NT2/D1 (cell line): ENCODE measurements around the gene TSC22D3.
"Not testable (repeated sequence)": the region's sequence is repeated elsewhere in the genome, so short reads cannot be mapped to it uniquely, and the experiment has no call there.

Experiments
- DNase-seq: peaks from one replicate; pipeline ENCODE4 v3.0.0-alpha.2; 2011; ENCODE audit warnings: low read depth, low spot score
- H3K27me3 ChIP-seq: 2 replicates; pipeline ENCODE4 v1.6.0; 2011; ENCODE audit warnings: mild to moderate bottlenecking; ENCODE audit not compliant: insufficient read length, insufficient read depth
- H3K36me3 ChIP-seq: 2 replicates; pipeline ENCODE4 v1.6.1; 2011; ENCODE audit warnings: mild to moderate bottlenecking, low read length, mixed read lengths; ENCODE audit not compliant: insufficient read depth, insufficient read length
- H3K4me1 ChIP-seq: 2 replicates; pipeline ENCODE4 v1.5.1; 2011; ENCODE audit not compliant: insufficient read depth, insufficient read length
- H3K4me3 ChIP-seq: 2 replicates; pipeline ENCODE4 v1.5.1; 2011; ENCODE audit warnings: low read depth; ENCODE audit not compliant: insufficient read length
- H3K9ac ChIP-seq: 2 replicates; pipeline ENCODE4 v1.6.0; 2011; ENCODE audit warnings: low read depth; ENCODE audit not compliant: insufficient read length
- H3K9me3 ChIP-seq: 2 replicates; pipeline ENCODE4 v1.5.1; 2011; ENCODE audit warnings: mild to moderate bottlenecking, low read length; ENCODE audit not compliant: insufficient read depth
- SUZ12 ChIP-seq: IDR thresholded peaks from 2 replicates; pipeline ENCODE4 v1.6.1; 2011; ENCODE audit not compliant: insufficient read length, insufficient read depth; ENCODE audit errors: extremely low read depth
- YY1 ChIP-seq: IDR thresholded peaks from 2 replicates; pipeline ENCODE4 v1.6.1; 2011; ENCODE audit not compliant: insufficient read length, insufficient read depth
- ZNF274 ChIP-seq: IDR thresholded peaks from 2 replicates; pipeline ENCODE4 v1.6.1; 2011; ENCODE audit warnings: mild to moderate bottlenecking, low read depth, low read length

Gene TSC22D3

DNA sequence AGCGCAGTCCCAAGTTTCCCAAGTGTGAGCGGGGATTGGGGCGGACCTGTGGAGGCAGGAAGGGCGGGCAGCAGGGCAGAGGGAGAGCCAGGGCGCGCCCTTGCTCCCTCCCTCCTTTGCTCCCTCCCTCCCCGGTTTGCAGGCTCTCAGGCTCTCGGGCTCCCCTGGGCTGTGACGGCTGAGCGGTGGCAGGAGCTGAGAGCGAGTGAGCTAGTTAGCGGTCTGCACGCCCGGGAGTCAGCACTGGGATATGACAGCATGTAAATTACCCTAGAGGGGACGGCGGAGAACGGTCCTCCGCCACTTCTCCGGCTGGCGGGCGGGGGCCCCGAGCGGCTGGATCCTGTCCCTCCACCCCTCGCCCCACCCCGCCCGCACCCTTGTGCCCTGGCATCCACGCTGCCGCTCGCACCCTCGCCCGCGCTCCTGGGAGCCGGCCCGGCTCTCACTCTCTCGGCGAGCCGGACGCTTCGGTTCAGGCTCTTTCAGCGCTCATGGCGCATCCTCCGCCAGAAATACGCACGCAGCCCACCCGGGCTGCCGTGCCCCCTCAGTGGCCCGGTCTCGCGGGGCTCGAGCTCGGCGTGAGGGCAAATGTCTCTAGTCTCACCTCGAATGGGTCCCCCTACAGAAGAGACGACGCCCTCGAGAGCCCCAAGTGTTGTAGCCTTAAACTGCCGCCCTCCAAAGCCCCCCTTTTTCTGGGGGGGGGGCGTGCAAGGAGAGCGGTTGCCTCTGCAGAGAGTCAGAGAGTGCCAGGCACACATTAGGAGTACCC, at the start of gene TSC22D3:
TSC22D3 (minus strand) TSS at position 54 of the 778 bp plus-strand sequence. CDS start 368 bp downstream, outside the sequence.
- H3K4me3 ChIP-seq = peak within 1 kb of the TSS; percentile 42
- peaks cover 35% of the 10 kb centered on the region for H3K27me3 ChIP-seq
- no peak for TF ChIP-seq YY1
- no peak for TF ChIP-seq ZNF274
- no peaks in the 10 kb centered on the region for H3K36me3 ChIP-seq
- peak within 1 kb of the TSS; percentile 36 for H3K9ac ChIP-seq
- peaks cover 9% of the 10 kb centered on the region for H3K4me1 ChIP-seq
- no peak for DNase-seq
- no peaks in the 10 kb centered on the region for H3K9me3 ChIP-seq

DNA sequence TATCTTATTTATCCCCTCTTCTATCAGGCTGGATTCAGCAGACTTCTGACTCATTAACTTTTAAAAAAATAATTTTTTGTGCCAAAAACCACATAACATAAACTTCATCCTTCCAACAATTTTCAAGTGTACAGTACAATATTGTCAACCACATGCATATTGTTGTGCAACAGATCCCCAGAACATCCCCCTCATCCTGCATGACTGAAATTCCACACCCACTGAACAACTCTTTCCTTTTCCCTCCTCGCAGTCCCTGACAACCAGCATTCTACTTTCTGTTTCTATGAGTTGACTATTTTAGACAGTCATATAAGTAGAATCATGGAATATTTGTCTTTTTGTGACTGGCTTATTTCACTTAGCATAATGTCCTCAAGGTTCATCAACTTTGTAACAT, 47.9 kb upstream of the TSC22D3 start:
- Histone ChIP-seq H3K9ac (no peak overlapping the region), H3K9me3 (peaks cover 17% of the 10 kb centered on the region; the same call in 1 of the 2 replicates), H3K27me3 (peaks cover 35% of the 10 kb centered on the region), H3K4me1 (no peaks in the 10 kb centered on the region), H3K36me3 (no peaks in the 10 kb centered on the region), H3K4me3 (no peak overlapping the region)
- no peak for TF ChIP-seq SUZ12
- TF ChIP-seq ZNF274 = no peak
- no peak for TF ChIP-seq YY1
- no peak for DNase-seq

DNA sequence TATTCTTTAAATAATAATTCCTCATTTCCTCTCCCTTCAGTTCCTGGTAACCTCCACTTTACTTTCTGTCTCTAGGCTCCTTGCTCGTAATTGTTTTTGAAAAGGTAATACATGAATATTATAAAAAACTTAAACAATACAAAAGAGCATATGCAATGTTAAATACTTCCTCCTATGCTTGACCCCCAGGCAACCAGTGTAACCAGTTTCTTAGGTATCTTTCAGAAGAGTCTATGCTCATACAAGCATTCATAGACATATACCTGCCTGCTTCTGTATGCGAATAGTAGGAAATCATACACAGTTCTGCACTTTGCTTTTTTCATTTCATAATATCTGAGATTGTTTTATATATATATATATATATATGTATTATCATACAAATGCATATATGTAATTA, 47.5 kb upstream of the TSC22D3 start:
- no peak overlapping the region for H3K4me3 ChIP-seq
- H3K27me3 ChIP-seq = peaks cover 34% of the 10 kb centered on the region
- H3K36me3 ChIP-seq = no peaks in the 10 kb centered on the region
- no peaks in the 10 kb centered on the region for H3K4me1 ChIP-seq
- no peak overlapping the region for H3K9ac ChIP-seq
- DNase-seq = no peak
- H3K9me3 ChIP-seq = peaks cover 21% of the 10 kb centered on the region
- no peak for TF ChIP-seq YY1
- TF ChIP-seq SUZ12 = no peak
- no peak for TF ChIP-seq ZNF274

DNA sequence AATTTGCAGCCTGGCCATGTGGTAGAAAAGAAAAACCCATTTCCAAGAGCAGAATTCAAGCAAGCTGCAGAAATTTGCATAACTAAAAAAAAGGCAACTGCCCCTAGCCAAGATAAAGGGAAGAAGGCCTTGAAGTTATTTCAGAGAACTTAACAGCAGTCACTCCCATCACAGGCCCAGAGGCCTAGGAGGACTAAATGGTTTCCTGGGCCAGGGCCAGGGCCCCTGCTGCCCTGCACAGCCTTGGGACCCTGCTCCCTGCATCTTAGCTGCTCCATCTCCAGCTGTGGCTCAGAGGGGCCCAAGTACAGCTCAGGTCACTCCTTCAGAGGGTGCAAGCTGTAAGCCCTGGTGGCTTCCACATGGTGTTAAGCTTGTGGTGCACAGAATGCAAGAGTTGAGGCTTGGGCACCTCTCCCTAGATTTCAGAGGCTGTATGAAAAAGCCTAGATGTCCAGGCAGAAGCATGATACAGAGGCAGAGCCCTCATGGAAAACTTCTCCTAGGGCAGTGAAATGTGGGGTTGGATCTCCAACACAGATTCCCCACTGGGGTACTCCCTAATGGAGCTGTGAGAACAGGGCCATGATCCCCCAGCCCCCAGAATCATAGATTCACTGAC, 43.4 kb upstream of the TSC22D3 start:
- peaks cover 27% of the 10 kb centered on the region for H3K9me3 ChIP-seq
- no peak for DNase-seq
- no peak overlapping the region for H3K4me3 ChIP-seq
- H3K27me3 ChIP-seq = peaks cover 5% of the 10 kb centered on the region
- H3K36me3 ChIP-seq = no peaks in the 10 kb centered on the region
- no peak overlapping the region for H3K9ac ChIP-seq
- no peaks in the 10 kb centered on the region for H3K4me1 ChIP-seq
- TF ChIP-seq SUZ12 = no peak
- no peak for TF ChIP-seq ZNF274
- no peak for TF ChIP-seq YY1

DNA sequence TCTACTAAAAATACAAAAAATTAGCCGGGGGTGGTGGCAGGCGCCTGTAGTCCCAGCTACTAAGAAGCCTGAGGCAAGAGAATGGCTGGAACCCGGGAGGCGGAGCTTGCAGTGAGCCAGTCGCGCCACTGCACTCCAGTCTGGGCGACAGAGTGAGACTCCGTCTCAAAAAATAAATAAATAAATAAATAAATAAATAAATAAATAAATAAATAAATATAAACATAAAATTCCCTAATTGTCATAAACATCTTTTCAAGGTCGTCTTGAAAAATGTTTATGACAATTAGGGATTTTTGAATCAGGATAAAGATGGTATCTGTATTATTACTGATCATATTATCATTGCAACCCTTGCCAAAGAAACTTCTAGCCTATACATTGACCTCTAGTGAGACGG, 34.5 kb upstream of the TSC22D3 start:
- H3K27me3 ChIP-seq, H3K9me3 ChIP-seq, H3K36me3 ChIP-seq, H3K4me1 ChIP-seq, H3K9ac ChIP-seq, DNase-seq, H3K4me3 ChIP-seq: not testable (repeated sequence)

DNA sequence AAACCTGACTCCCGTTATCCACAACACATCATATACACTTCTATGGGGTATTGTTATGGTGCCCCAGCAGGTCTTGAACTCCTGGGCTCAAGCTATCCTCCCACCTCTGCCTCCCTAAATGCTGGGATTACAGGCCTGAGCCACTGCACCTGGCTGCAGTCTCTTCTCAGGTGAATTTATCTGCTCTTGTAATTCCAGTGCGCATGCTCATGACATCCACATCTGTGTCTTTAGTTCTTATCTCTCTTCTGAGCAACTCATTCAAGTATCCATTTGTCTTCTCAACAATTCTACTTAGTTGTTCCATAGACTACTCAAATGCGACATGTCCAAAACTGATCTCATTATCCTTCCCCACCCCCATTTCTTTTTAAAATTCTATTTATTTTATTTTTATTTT, 29.6 kb upstream of the TSC22D3 start:
- H3K9ac ChIP-seq = no peak overlapping the region
- TF ChIP-seq YY1 (no peak), SUZ12 (no peak), ZNF274 (no peak)
- H3K4me1 ChIP-seq = no peaks in the 10 kb centered on the region
- DNase-seq = no peak
- no peaks in the 10 kb centered on the region for H3K27me3 ChIP-seq
- no peaks in the 10 kb centered on the region; the same call in 1 of the 2 replicates for H3K9me3 ChIP-seq
- H3K4me3 ChIP-seq = no peak overlapping the region
- H3K36me3 ChIP-seq = no peaks in the 10 kb centered on the region

DNA sequence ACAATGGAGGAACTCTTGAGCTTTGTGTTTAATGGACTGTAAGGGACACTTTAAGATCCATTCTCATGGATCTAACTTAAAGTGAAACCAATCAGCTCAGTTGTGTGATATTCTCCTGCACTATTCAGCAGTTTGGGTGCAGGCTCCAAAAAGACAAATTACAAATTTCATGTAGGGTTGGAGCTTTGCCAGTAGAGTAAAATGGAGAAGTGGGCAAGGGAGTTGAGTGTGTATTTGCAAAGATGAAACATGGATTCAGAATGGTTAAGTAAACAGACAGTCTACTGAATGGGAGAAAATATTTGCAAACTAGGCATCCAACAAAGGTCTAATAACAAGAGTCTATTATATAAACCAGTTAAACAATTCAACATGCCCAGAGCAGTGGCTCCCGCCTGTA, 28.8 kb upstream of the TSC22D3 start:
- H3K4me1 ChIP-seq = no peaks in the 10 kb centered on the region
- TF ChIP-seq YY1 (no peak), SUZ12 (no peak), ZNF274 (no peak)
- no peak overlapping the region for H3K4me3 ChIP-seq
- no peak overlapping the region for H3K9ac ChIP-seq
- DNase-seq = no peak
- no peaks in the 10 kb centered on the region; the same call in 1 of the 2 replicates for H3K9me3 ChIP-seq
- H3K27me3 ChIP-seq = no peaks in the 10 kb centered on the region
- H3K36me3 ChIP-seq = no peaks in the 10 kb centered on the region
